SK-N-SH (cell line): Measurements from ENCODE around the gene ACAD11. TPM values are rescaled to one million over a fixed set of nuclear protein-coding genes. Genes with fewer than 3 reads are reported as not detected.

Source experiments
- CTCF ChIA-PET: fragments of 300-600, 350-600 bp; formaldehyde crosslinking; extraction: SDS; loops from one replicate; lab custom pipeline; 2021; lab: Yijun Ruan, JAX
- POLR2A ChIA-PET: fragments of 350-600 bp; sonication (Branson Sonifier 250); formaldehyde crosslinking; extraction: SDS; loops from one replicate; lab custom pipeline; 2020; ENCODE audit warnings: antibody characterized with exemption, inconsistent platforms; lab: Yijun Ruan, JAX
- DNase-seq: peaks from one replicate; pipeline ENCODE4 v3.0.0; 2012
- H2AFZ ChIP-seq: fragments of 200-600 bp; sonication (generic); 2 replicates; pipeline ENCODE4 v1.8.1; 2016; ENCODE audit warnings: antibody characterized with exemption, mild to moderate bottlenecking, low read depth
- H3F3A ChIP-seq: fragments of 200-600 bp; sonication (generic); replicated peaks from 2 replicates; pipeline ENCODE3; 2016; ENCODE audit warnings: antibody characterized with exemption, mild to moderate bottlenecking; ENCODE audit not compliant: insufficient read depth
- H3K27ac ChIP-seq, 2 experiments: fragments of 200-500 bp in 1 of 2; fragments of 200-600 bp in 1 of 2; sonication (Bioruptor generic) in 1 of 2; sonication (generic), shearing (Covaris generic) in 1 of 2; 2 replicates each; pipeline versions ENCODE4 v1.5.1 to v1.6.1; 2014 to 2016; ENCODE audit warnings: low read depth in 2 of 2, inconsistent platforms in 1 of 2, low read length in 1 of 2, mild to moderate bottlenecking in 1 of 2, mixed read lengths in 1 of 2
- H3K27me3 ChIP-seq: fragments of 200-600 bp; sonication (generic), shearing (Covaris generic); 2 replicates; pipeline ENCODE4 v1.6.1; 2016; ENCODE audit warnings: mixed run types; ENCODE audit not compliant: insufficient read depth
- H3K36me3 ChIP-seq, 2 experiments: fragments of 200-500 bp in 1 of 2; fragments of 200-600 bp in 1 of 2; sonication (Bioruptor generic) in 1 of 2; sonication (generic) in 1 of 2; replicated peaks in 1 of 2; 2 replicates each; pipeline versions ENCODE3 to v1.5.1; 2014 to 2016; ENCODE audit warnings: low read length in 1 of 2, mild to moderate bottlenecking in 1 of 2; ENCODE audit not compliant: insufficient read depth in 2 of 2, control insufficient read depth in 1 of 2
- H3K4me1 ChIP-seq, 2 experiments: fragments of 200-500 bp in 1 of 2; fragments of 200-600 bp in 1 of 2; sonication (Bioruptor generic) in 1 of 2; sonication (generic), shearing (Covaris generic) in 1 of 2; 2 replicates each; pipeline versions ENCODE4 v1.5.1 to v1.6.1; 2014 to 2016; ENCODE audit warnings: low read depth in 1 of 2, low read length in 1 of 2, mixed run types in 1 of 2; ENCODE audit not compliant: insufficient read depth in 2 of 2, control insufficient read depth in 1 of 2
- H3K4me2 ChIP-seq: fragments of 200-600 bp; sonication (generic), shearing (Covaris generic); 2 replicates; pipeline ENCODE4 v1.6.1; 2017; ENCODE audit warnings: mixed run types
- H3K4me3 ChIP-seq, 2 experiments: fragments of 200-500 bp in 1 of 2; fragments of 200-600 bp in 1 of 2; sonication (Bioruptor generic) in 1 of 2; sonication (generic), shearing (Covaris generic) in 1 of 2; 2 replicates each; pipeline versions ENCODE4 v1.5.1 to v1.8.1; 2014 to 2016; ENCODE audit warnings: low read depth in 2 of 2, inconsistent platforms in 1 of 2, low read length in 1 of 2, mild to moderate bottlenecking in 1 of 2, mixed read lengths in 1 of 2, moderate library complexity in 1 of 2
- H3K79me2 ChIP-seq: fragments of 200-600 bp; sonication (generic); 2 replicates; pipeline ENCODE4 v1.8.1; 2017; ENCODE audit warnings: mild to moderate bottlenecking; ENCODE audit not compliant: insufficient read depth
- H3K9ac ChIP-seq: fragments of 200-600 bp; sonication (generic); 2 replicates; pipeline ENCODE4 v1.6.1; 2017; ENCODE audit warnings: mixed run types
- H3K9me2 ChIP-seq: fragments of 200-600 bp; sonication (generic); 2 replicates; pipeline ENCODE4 v1.6.1; 2017; ENCODE audit warnings: mixed run types
- H3K9me3 ChIP-seq: fragments of 200-600 bp; sonication (generic); 2 replicates; pipeline ENCODE4 v1.6.1; 2017; ENCODE audit warnings: mixed run types, mild to moderate bottlenecking, moderate library complexity
- H4K20me1 ChIP-seq: fragments of 200-600 bp; sonication (generic); 2 replicates; pipeline ENCODE4 v1.6.1; 2017; ENCODE audit warnings: mild to moderate bottlenecking, mixed run types; ENCODE audit not compliant: insufficient read depth
- ELF1 ChIP-seq: IDR thresholded peaks from 2 replicates; pipeline ENCODE4 v1.4.0; 2012
- EP300 ChIP-seq, 2 experiments: IDR thresholded peaks; 2 replicates each; pipeline versions ENCODE4 v1.4.0 to v1.6.1; 2012; ENCODE audit warnings: borderline replicate concordance in 1 of 2, low read depth in 1 of 2, low read length in 1 of 2
- EZH2phosphoT487 ChIP-seq: fragments of 200-600 bp; sonication (generic); IDR thresholded peaks from 2 replicates; pipeline ENCODE4 v1.6.1; 2017; ENCODE audit warnings: low read depth, mixed run types, mild to moderate bottlenecking, antibody characterized with exemption, moderate library complexity, borderline replicate concordance
- FOSL2 ChIP-seq: IDR thresholded peaks from 2 replicates; pipeline ENCODE4 v1.4.0; 2012; ENCODE audit warnings: low read depth, mild to moderate bottlenecking, moderate library complexity, borderline replicate concordance
- FOXJ3 ChIP-seq: sonication (generic); formaldehyde crosslinking; IDR thresholded peaks from 2 replicates; pipeline ENCODE4 v1.5.1; 2020; ENCODE audit warnings: mild to moderate bottlenecking, missing genetic modification reagents
- FOXM1 ChIP-seq: IDR thresholded peaks from 2 replicates; pipeline ENCODE4 v1.4.0; 2012; ENCODE audit warnings: low read depth, mild to moderate bottlenecking
- GATA2 ChIP-seq: sonication (generic); formaldehyde crosslinking; IDR thresholded peaks from 2 replicates; pipeline ENCODE4 v1.5.0; 2020; ENCODE audit warnings: mild to moderate bottlenecking, missing genetic modification reagents
- JUND ChIP-seq: IDR thresholded peaks from 2 replicates; pipeline ENCODE4 v1.4.0; 2012
- MXI1 ChIP-seq: IDR thresholded peaks from 2 replicates; pipeline ENCODE4 v1.6.1; 2012; ENCODE audit warnings: mild to moderate bottlenecking, low read depth, low read length, improper control_type of control experiment
- REST ChIP-seq: IDR thresholded peaks from 2 replicates; pipeline ENCODE4 v1.6.1; 2012; ENCODE audit warnings: mild to moderate bottlenecking, low read depth, low read length, moderate library complexity
- TCF12 ChIP-seq: IDR thresholded peaks from 2 replicates; pipeline ENCODE4 v1.4.0; 2012
- USF2 ChIP-seq: fragments of 150-350 bp; IDR thresholded peaks from 2 replicates; pipeline ENCODE4 v1.6.1; 2017; ENCODE audit warnings: antibody characterized with exemption, low read length, low read depth, borderline replicate concordance
- WGBS: methylation state at CpG from one replicate; pipeline ENCODE4 v1.1.6; 2017; ENCODE audit warnings: low lambda C conversion rate; 5-methylcytosine and 5-hydroxymethylcytosine counted together
- polyA plus RNA-seq, 3 experiments: library from polyadenylated mRNA; depleted of rRNA; stranded (reverse); fragments of >200 nt; gene quantifications; 2 replicates each; pipeline ENCODE4 v1.2.3, GENCODE V29; 2012
- TF ChIP-seq, protein P1 (sequence below): IDR thresholded peaks from 2 replicates; pipeline ENCODE4 v1.4.0; 2012; ENCODE audit warnings: low read depth, borderline replicate concordance

ACAD11 gene
- polyA plus RNA-seq, 1 of the 3 experiments (the other 2 are of a cell fraction) = 16.3 TPM

GRCh38 chr3:132521901-132522300 is 137.7 kb downstream of the ACAD11 start:
- POLR2A ChIA-PET = no interaction called here

More at GRCh38 chr3:132521901-132522300, 137.7 kb downstream of the ACAD11 start:
- DNase-seq = no peak
- no peaks in the 10 kb centered on the region for H4K20me1 ChIP-seq
- no peak overlapping the region for H2AFZ ChIP-seq
- no peaks in the 10 kb centered on the region for H3K9me2 ChIP-seq
- H3K27ac ChIP-seq = no peak overlapping the region
- no peak overlapping the region for H3K4me2 ChIP-seq
- H3F3A ChIP-seq = no peaks in the 10 kb centered on the region
- H3K9me3 ChIP-seq = no peaks in the 10 kb centered on the region
- CTCF ChIA-PET = interaction anchor here (1.9 to 4.6 kb wide), 2 partner anchors 14 to 29 kb away, joined by 4 to 20 read pairs; no protein-coding TSS in a partner anchor
- H3K36me3 ChIP-seq = peaks cover 77 to 79% of the 10 kb centered on the region in 2 experiments
- no peak overlapping the region for H3K4me3 ChIP-seq
- WGBS = 92% methylated on average over 5 of the region's 5 CpGs
- no peaks in the 10 kb centered on the region for H3K27me3 ChIP-seq
- H3K9ac ChIP-seq = no peak overlapping the region
- TF ChIP-seq FOXJ3 = no peak
- TF ChIP-seq GATA2 (CRISPR knock-in tag) = no peak
- TF ChIP-seq FOSL2 = no peak
- TF ChIP-seq, protein P1, sequence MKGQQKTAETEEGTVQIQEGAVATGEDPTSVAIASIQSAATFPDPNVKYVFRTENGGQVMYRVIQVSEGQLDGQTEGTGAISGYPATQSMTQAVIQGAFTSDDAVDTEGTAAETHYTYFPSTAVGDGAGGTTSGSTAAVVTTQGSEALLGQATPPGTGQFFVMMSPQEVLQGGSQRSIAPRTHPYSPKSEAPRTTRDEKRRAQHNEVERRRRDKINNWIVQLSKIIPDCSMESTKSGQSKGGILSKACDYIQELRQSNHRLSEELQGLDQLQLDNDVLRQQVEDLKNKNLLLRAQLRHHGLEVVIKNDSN = no peak
- TF ChIP-seq MXI1 = no peak
- TF ChIP-seq FOXM1 = no peak
- no peak for TF ChIP-seq ELF1
- no peak for TF ChIP-seq EZH2phosphoT487
- no peak for TF ChIP-seq REST
- TF ChIP-seq TCF12 = no peak
- TF ChIP-seq USF2 = no peak
- TF ChIP-seq JUND = no peak
- no peak for TF ChIP-seq EP300 (IDR thresholded peaks at IDR 0.05; ENCODE audit: borderline replicate concordance in 1 of 2, low read depth in 1 of 2, low read length in 1 of 2)
- no peaks in the 10 kb centered on the region for H3K4me1 ChIP-seq
- H3K79me2 ChIP-seq = no peaks in the 10 kb centered on the region; the same call in 1 of the 2 replicates
